ENCODE results near the gene LGR6. TPM values are rescaled to one million over a fixed set of nuclear protein-coding genes. Genes with fewer than 3 reads are reported as not detected.

Gene LGR6
- total and polyA plus RNA-seq, 2 of the 8 experiments (the other 6 are each of a cell fraction or from before 2014, with no cell fraction given) = 0.50 to 1.0 TPM

DNA sequence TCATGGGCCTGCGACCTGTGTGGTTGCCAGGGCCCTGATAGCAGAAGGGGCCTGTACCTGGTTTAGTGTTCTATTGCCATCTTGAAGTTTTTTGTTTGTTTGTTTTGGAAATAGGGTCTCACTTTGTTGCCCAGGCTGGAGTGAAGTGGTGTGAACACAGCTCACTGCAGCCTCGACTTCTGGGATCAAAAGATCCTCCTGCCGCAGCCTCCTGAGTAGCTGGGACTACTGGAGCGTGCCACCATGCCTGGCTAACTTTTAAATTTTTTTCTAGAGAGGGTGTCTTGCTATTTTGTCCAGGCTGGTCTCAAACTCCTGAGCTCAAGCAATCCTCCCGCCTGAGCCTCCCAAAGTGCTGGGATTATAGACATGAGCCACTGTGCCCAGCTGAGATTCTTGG, 75.2 kb downstream of the LGR6 start:
- Histone ChIP-seq H2AK5ac (ENCODE audit: low read depth, low read length) (no peak overlapping the region), H4K8ac (ENCODE audit: extremely low read depth, insufficient read depth, low read length) (no peak overlapping the region), H3K27me3 (replicated peaks in 1 of 4; ENCODE audit: control insufficient read depth in 3 of 4, extremely low read depth in 1 of 4, insufficient read depth in 3 of 4, low read length in 3 of 4) (no peaks in the 10 kb centered on the region), H3K4me1 (replicated peaks in 1 of 4; ENCODE audit: control insufficient read depth in 3 of 4, insufficient read depth in 4 of 4, low read length in 3 of 4) (peaks cover 0 to 4% (median 1%) of the 10 kb centered on the region in 4 experiments; a peak in 1 of 7 replicates), H2BK5ac (ENCODE audit: low read depth, low read length) (no peak overlapping the region), H2AFZ (ENCODE audit: low read length) (no peak overlapping the region), H3K18ac (ENCODE audit: extremely low read depth, low read length) (no peak overlapping the region), H3K23ac (ENCODE audit: insufficient read length) (no peak overlapping the region), H2BK20ac (ENCODE audit: low read length) (no peak overlapping the region), H3K36me3 (ENCODE audit: control insufficient read depth in 2 of 4, insufficient read depth in 4 of 4, low read length in 3 of 4) (no peaks in the 10 kb centered on the region), H4K91ac (replicated peaks; ENCODE audit: insufficient read length, low read length) (no peak overlapping the region), H3K9me3 (ENCODE audit: insufficient read depth in 2 of 2, low read depth in 1 of 2, low read length in 1 of 2) (no peaks in the 10 kb centered on the region), H3K79me2 (ENCODE audit: control insufficient read depth in 1 of 2, insufficient read depth in 2 of 2, low read length in 2 of 2) (no peaks in the 10 kb centered on the region), H2BK120ac (replicated peaks; ENCODE audit: low read depth, low read length) (no peak overlapping the region), H3K56ac (replicated peaks; ENCODE audit: insufficient read length, low read depth, low read length) (no peak overlapping the region), H3K23me2 (ENCODE audit: low read depth, low read length) (no peaks in the 10 kb centered on the region), H4K20me1 (replicated peaks in 1 of 2; ENCODE audit: control insufficient read depth in 1 of 2, insufficient read depth in 2 of 2, low read length in 2 of 2) (no peaks in the 10 kb centered on the region), H3K4me3 (ENCODE audit: extremely low read depth in 1 of 4, insufficient read depth in 2 of 4, low read depth in 3 of 4, low read length in 4 of 4) (no peak overlapping the region), H3K4ac (replicated peaks; ENCODE audit: insufficient read length, low read depth, low read length) (no peak overlapping the region), H3K4me2 (ENCODE audit: insufficient read depth in 1 of 2, low read depth in 2 of 2, low read length in 2 of 2) (no peak overlapping the region), H2BK15ac (ENCODE audit: low read length) (no peak overlapping the region), H4K5ac (ENCODE audit: insufficient read length, low read depth, low read length) (no peak overlapping the region), H3K9ac (replicated peaks in 1 of 4; ENCODE audit: extremely low read depth in 1 of 4, low read depth in 3 of 4, low read length in 3 of 4) (no peak overlapping the region), H3K14ac (ENCODE audit: insufficient read length) (no peak overlapping the region), H3K27ac (ENCODE audit: low read depth, low read length) (no peak overlapping the region), H3K79me1 (ENCODE audit: low read depth, low read length) (no peaks in the 10 kb centered on the region), H2BK12ac (ENCODE audit: low read depth, low read length) (no peak overlapping the region)
- DNase-seq (ENCODE audit: low read depth in 1 of 2, low spot score in 2 of 2) (peak in 1 of 2 experiments; percentile 1), FAIRE-seq (no peak)
- whole genome bisulfite sequencing, 2 experiments (ENCODE audit: extremely low coverage in 1 of 2, insufficient coverage in 1 of 2, insufficient read length in 1 of 2, insufficient replicate concordance in 2 of 2, low coverage in 1 of 2, low lambda C conversion rate in 2 of 2, missing lambda C conversion rate in 1 of 2) = 85% methylated on average over 5 of the region's 5 CpGs; no CpG with 5 or more reads in 1 of the 2 experiments
- CTCF ChIA-PET (ENCODE audit: partially characterized antibody) = interaction anchor here (0.7 to 4.0 kb wide), 12 partner anchors 11 to 278 kb away, joined by 3 to 15 read pairs (median 4); no protein-coding TSS in a partner anchor
- POLR2A ChIA-PET (ENCODE audit: partially characterized antibody) = no interaction called here
- TF ChIP-seq RAD21 (IDR thresholded peaks at IDR 0.05 in 1 of 2, conservative IDR thresholded peaks at IDR 0.05 in 1 of 2; ENCODE audit: low read depth in 2 of 2, low read length in 2 of 2) (no peak), POU5F1 (IDR thresholded peaks at IDR 0.05; ENCODE audit: low read depth, low read length) (no peak)
